ENCODE measurements around the gene QPCTL. TPM values are rescaled to one million over a fixed set of nuclear protein-coding genes. Genes with fewer than 3 reads are reported as not detected.
"Not testable (repeated sequence)": the region's sequence is repeated elsewhere in the genome, so short reads cannot be mapped to it uniquely, and the experiment has no call there.

The QPCTL gene
- total RNA-seq, 5 donors from 2014 or later (not counting 1 experiment from before 2014, with no cell fraction given), result 5.4 to 13.7 (median 10.3) TPM

DNA sequence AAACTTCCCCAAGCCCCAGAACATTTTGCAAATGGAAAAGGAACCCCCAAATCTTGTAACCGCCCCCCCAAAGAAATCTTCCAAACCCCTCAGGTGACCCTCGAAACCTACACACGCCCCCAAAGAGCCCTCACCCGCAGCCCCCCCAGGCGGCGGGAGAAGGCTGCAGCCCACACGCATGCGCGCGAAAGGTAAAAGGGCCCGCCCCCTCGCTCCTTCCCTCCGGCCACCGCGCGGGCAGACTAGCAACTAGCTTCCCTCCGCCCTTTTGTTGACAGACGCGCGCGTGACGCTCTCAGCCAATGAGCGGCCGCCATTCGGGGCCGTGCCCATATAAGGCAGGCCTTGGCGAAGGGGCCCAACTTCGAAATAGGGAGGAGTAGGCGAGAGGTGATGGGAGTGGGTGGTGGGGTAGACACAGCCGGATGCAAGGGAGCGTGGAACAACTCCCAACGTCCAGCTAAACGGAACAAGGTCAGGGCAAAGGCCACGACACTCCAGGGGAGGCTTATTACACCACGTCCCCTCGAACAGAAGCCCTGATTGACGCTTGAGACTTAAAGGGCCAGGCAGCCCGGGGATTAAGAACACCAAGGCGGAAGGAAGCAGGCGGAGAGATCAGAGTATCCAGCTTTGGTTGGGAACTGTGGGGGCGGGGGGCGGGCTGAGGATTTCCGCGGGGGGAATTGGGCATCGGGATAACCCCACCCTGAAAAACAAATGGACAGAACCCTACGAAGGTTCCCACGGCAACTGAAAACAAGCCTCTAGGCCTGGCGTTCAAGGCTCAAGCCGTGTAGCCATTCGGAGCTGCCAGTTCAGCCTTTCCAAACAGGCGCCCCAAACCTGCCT is 24.9 kb downstream of the QPCTL start:
- POLR2A ChIA-PET, result interaction anchor here in 1 of 2 donors (0.5 to 0.6 kb wide), 5 partner anchors 15 to 1714 kb away, joined by 3 to 8 read pairs (median 3); no protein-coding TSS in a partner anchor
- Mint-ChIP-seq H3K36me3 (peaks cover 12% of the 10 kb centered on the region), H3K4me1 (peaks cover 42 to 47% (median 47%) of the 10 kb centered on the region in 3 donors), H3K27me3 (no peaks in the 10 kb centered on the region), H3K27ac (peak overlapping the region; percentile 98), H3K9me3 (no peaks in the 10 kb centered on the region), H3K4me3 (peak overlapping the region; percentile 93 to 98 (median 96))
- Histone ChIP-seq H3K36me3 (ENCODE audit: control insufficient read depth in 2 of 2, extremely low read depth in 1 of 2, insufficient read depth in 1 of 2, low read length in 1 of 2) (peaks cover 2 to 26% of the 10 kb centered on the region in 2 donors), H3K4me3 (ENCODE audit: control insufficient read depth in 1 of 2, extremely low read depth in 1 of 2, low read length in 1 of 2) (peak overlapping the region; percentile 73 to 82), H3K9me3 (no peaks in the 10 kb centered on the region), H3K27me3 (replicated peaks in 1 of 2; ENCODE audit: control insufficient read depth in 2 of 2, extremely low read depth in 1 of 2, insufficient read depth in 2 of 2, low read length in 1 of 2) (no peaks in the 10 kb centered on the region), H3K4me1 (ENCODE audit: control insufficient read depth in 1 of 2, extremely low read depth in 1 of 2, insufficient read depth in 2 of 2, low read length in 2 of 2) (peaks cover 13 to 34% of the 10 kb centered on the region in 2 experiments), H3K27ac (ENCODE audit: low read length) (peak overlapping the region; percentile 88)
- CTCF ChIA-PET, result interaction anchor here (0.5 to 3.8 kb wide), 13 partner anchors 10 to 951 kb away, joined by 3 to 30 read pairs (median 4); partner anchors contain the start of genes QPCTL (in 1 of the 2), SIX5 (in 1 of the 2), SNRPD2 (in 1 of the 2) and SYMPK (in 1 of the 2)
- ATAC-seq (replicated peaks in 1 of 4) (peak; percentile 94 to 96 (median 94)), DNase-seq (peak; percentile 93 to 99 (median 97))
- WGBS (ENCODE audit: insufficient coverage), result 0% methylated on average over 33 of the region's 51 CpGs

DNA sequence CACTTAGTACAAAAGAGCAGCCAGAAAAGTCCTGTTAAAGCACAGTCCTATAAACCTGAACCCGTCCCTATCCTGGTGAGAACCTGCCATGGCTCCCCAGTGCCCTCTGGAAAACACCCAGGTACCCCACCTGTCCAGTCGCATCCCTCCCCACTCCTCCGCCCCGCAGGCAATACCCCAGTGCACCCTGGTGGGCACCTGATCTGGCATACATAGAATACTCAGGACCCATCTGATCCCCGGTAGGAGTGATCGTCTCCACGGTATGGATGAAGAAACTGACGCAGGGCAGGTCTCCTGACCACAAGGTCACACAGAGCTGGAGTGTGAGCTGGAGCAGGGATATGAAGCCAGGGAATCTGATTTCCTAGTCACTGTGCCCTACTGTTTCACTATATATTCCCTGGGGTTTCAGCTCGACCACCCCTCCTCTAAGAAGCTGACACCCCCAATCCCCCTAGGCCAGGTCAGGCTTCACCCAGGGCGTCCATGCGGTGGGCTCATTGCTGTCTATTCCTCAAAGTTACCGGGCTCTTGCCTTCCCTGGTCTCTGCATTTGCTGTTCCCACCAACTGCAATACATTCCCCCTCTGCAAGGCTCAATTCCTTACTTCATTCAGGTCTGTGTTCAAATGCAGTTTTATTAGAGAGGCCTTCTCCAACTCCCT is 25.7 kb downstream of the QPCTL start:
- ChIA-PET POLR2A (interaction anchor here in 1 of 2 donors (0.6 kb wide), 1 partner anchor 52 kb away, joined by 3 read pairs; no protein-coding TSS in a partner anchor), CTCF (interaction anchor here in 1 of 2 donors (0.5 to 3.8 kb wide), 5 partner anchors 12 to 145 kb away, joined by 3 to 30 read pairs (median 8); partner anchors contain the start of genes QPCTL, SIX5, SNRPD2 and SYMPK)
- peaks cover 13 to 31% of the 10 kb centered on the region in 2 experiments for H3K4me1 ChIP-seq (ENCODE audit: control insufficient read depth in 1 of 2, extremely low read depth in 1 of 2, insufficient read depth in 2 of 2, low read length in 2 of 2)
- Mint-ChIP-seq H3K27ac (peak overlapping the region; percentile 98), H3K4me1 (peaks cover 42 to 47% (median 47%) of the 10 kb centered on the region in 3 donors), H3K27me3 (no peaks in the 10 kb centered on the region), H3K9me3 (no peaks in the 10 kb centered on the region), H3K36me3 (peaks cover 12% of the 10 kb centered on the region), H3K4me3 (peak overlapping the region; percentile 93 to 98 (median 96))
- peaks cover 0 to 23% of the 10 kb centered on the region in 2 donors for H3K36me3 ChIP-seq (ENCODE audit: control insufficient read depth in 2 of 2, extremely low read depth in 1 of 2, insufficient read depth in 1 of 2, low read length in 1 of 2)
- DNase-seq, result peak in 1 of 35 experiments; percentile 16
- no peaks in the 10 kb centered on the region for H3K27me3 ChIP-seq (replicated peaks in 1 of 2; ENCODE audit: control insufficient read depth in 2 of 2, extremely low read depth in 1 of 2, insufficient read depth in 2 of 2, low read length in 1 of 2)
- ATAC-seq (replicated peaks in 1 of 4), result no peak
- WGBS (ENCODE audit: insufficient coverage), result 77% methylated on average over 9 of the region's 12 CpGs
- no peaks in the 10 kb centered on the region for H3K9me3 ChIP-seq
- H3K4me3 ChIP-seq (ENCODE audit: control insufficient read depth in 1 of 2, extremely low read depth in 1 of 2, low read length in 1 of 2), result peak overlapping the region; percentile 73 to 82
- H3K27ac ChIP-seq (ENCODE audit: low read length), result peak overlapping the region; percentile 88

- Mint-ChIP-seq H3K36me3 (peaks cover 15% of the 10 kb centered on the region), H3K4me1 (peaks cover 43 to 45% (median 43%) of the 10 kb centered on the region in 3 donors)
- CTCF ChIA-PET, result interaction anchor here in 1 of 2 donors (0.6 kb wide), 1 partner anchor 9 kb away, joined by 5 read pairs; no protein-coding TSS in a partner anchor
- DNase-seq; H3K27me3 Mint-ChIP-seq; H3K27me3 ChIP-seq (replicated peaks in 1 of 2; ENCODE audit: control insufficient read depth in 2 of 2, extremely low read depth in 1 of 2, insufficient read depth in 2 of 2, low read length in 1 of 2); H3K9me3 ChIP-seq; H3K27ac ChIP-seq (ENCODE audit: low read length); H3K4me3 Mint-ChIP-seq; POLR2A ChIA-PET; H3K27ac Mint-ChIP-seq; H3K4me3 ChIP-seq (ENCODE audit: control insufficient read depth in 1 of 2, extremely low read depth in 1 of 2, low read length in 1 of 2); ATAC-seq (replicated peaks in 1 of 4); H3K9me3 Mint-ChIP-seq: not testable (repeated sequence)
- Histone ChIP-seq H3K4me1 (ENCODE audit: control insufficient read depth in 1 of 2, extremely low read depth in 1 of 2, insufficient read depth in 2 of 2, low read length in 2 of 2) (peaks cover 13 to 31% of the 10 kb centered on the region in 2 experiments), H3K36me3 (ENCODE audit: control insufficient read depth in 2 of 2, extremely low read depth in 1 of 2, insufficient read depth in 1 of 2, low read length in 1 of 2) (peaks cover 0 to 22% of the 10 kb centered on the region in 2 donors)
- 97% methylated on average over 7 of the region's 11 CpGs for WGBS (ENCODE audit: insufficient coverage)
Observed at GRCh38 chr19:45720065-45720464, 27.6 kb downstream of the QPCTL start.

- H3K36me3 Mint-ChIP-seq; H3K4me3 ChIP-seq (ENCODE audit: control insufficient read depth in 1 of 2, extremely low read depth in 1 of 2, low read length in 1 of 2); H3K27ac ChIP-seq (ENCODE audit: low read length); H3K9me3 ChIP-seq; H3K27me3 ChIP-seq (replicated peaks in 1 of 2; ENCODE audit: control insufficient read depth in 2 of 2, extremely low read depth in 1 of 2, insufficient read depth in 2 of 2, low read length in 1 of 2); DNase-seq; POLR2A ChIA-PET; H3K36me3 ChIP-seq (ENCODE audit: control insufficient read depth in 2 of 2, extremely low read depth in 1 of 2, insufficient read depth in 1 of 2, low read length in 1 of 2); H3K27ac Mint-ChIP-seq; H3K27me3 Mint-ChIP-seq; ATAC-seq (replicated peaks in 1 of 4); H3K9me3 Mint-ChIP-seq: not testable (repeated sequence)
- WGBS (ENCODE audit: insufficient coverage), result 95% methylated on average over 11 of the region's 18 CpGs
- CTCF ChIA-PET, result interaction anchor here in 1 of 2 donors (0.6 kb wide), 1 partner anchor 8 kb away, joined by 5 read pairs; no protein-coding TSS in a partner anchor
- Mint-ChIP-seq H3K4me1 (peaks cover 41 to 44% (median 43%) of the 10 kb centered on the region in 3 donors), H3K4me3 (peak overlapping the region in 1 of 3 donors; percentile 43)
- H3K4me1 ChIP-seq (ENCODE audit: control insufficient read depth in 1 of 2, extremely low read depth in 1 of 2, insufficient read depth in 2 of 2, low read length in 2 of 2), result peaks cover 9 to 37% of the 10 kb centered on the region in 2 experiments
Observed at GRCh38 chr19:45728683-45729082, 36.2 kb downstream of the QPCTL start.

- peaks cover 36 to 39% (median 38%) of the 10 kb centered on the region in 3 donors for H3K4me1 Mint-ChIP-seq
Observed at GRCh38 chr19:45729800-45730290, 37.4 kb downstream of the QPCTL start.

More at GRCh38 chr19:45729800-45730290, 37.4 kb downstream of the QPCTL start:
- ChIA-PET CTCF (interaction anchor here (0.6 to 1.5 kb wide), 4 partner anchors 13 to 26 kb away, joined by 3 to 7 read pairs (median 4); no protein-coding TSS in a partner anchor), POLR2A (no interaction called here)
- Histone ChIP-seq H3K36me3 (ENCODE audit: control insufficient read depth in 2 of 2, extremely low read depth in 1 of 2, insufficient read depth in 1 of 2, low read length in 1 of 2) (peaks cover 0 to 4% of the 10 kb centered on the region in 2 donors), H3K27me3 (replicated peaks in 1 of 2; ENCODE audit: control insufficient read depth in 2 of 2, extremely low read depth in 1 of 2, insufficient read depth in 2 of 2, low read length in 1 of 2) (no peaks in the 10 kb centered on the region), H3K4me3 (ENCODE audit: control insufficient read depth in 1 of 2, extremely low read depth in 1 of 2, low read length in 1 of 2) (peak overlapping the region; percentile 63 to 82), H3K27ac (ENCODE audit: low read length) (peak overlapping the region; percentile 64), H3K9me3 (no peaks in the 10 kb centered on the region), H3K4me1 (ENCODE audit: control insufficient read depth in 1 of 2, extremely low read depth in 1 of 2, insufficient read depth in 2 of 2, low read length in 2 of 2) (peaks cover 9 to 37% of the 10 kb centered on the region in 2 experiments)
- H3K27ac Mint-ChIP-seq, result peak overlapping the region; percentile 60 to 91
- no peaks in the 10 kb centered on the region for H3K36me3 Mint-ChIP-seq
- 19% methylated on average over 7 of the region's 10 CpGs for WGBS (ENCODE audit: insufficient coverage)
- peak overlapping the region; percentile 82 to 95 (median 92) for H3K4me3 Mint-ChIP-seq
- H3K27me3 Mint-ChIP-seq, result no peaks in the 10 kb centered on the region
- ATAC-seq (replicated peaks in 1 of 4) (no peak), DNase-seq (no peak)
- no peaks in the 10 kb centered on the region for H3K9me3 Mint-ChIP-seq

Data from T-cell (primary cell).